ENCODE results near the gene POLR3G. TPM values are rescaled to one million over a fixed set of nuclear protein-coding genes. Genes with fewer than 3 reads are reported as not detected.

POLR3G gene, protein sequence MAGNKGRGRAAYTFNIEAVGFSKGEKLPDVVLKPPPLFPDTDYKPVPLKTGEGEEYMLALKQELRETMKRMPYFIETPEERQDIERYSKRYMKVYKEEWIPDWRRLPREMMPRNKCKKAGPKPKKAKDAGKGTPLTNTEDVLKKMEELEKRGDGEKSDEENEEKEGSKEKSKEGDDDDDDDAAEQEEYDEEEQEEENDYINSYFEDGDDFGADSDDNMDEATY
- total RNA-seq (2022; extraction: Qiagen RNA extraction), result 12.9 to 16.7 TPM (median 14.0 TPM) in 5 replicates

DNA sequence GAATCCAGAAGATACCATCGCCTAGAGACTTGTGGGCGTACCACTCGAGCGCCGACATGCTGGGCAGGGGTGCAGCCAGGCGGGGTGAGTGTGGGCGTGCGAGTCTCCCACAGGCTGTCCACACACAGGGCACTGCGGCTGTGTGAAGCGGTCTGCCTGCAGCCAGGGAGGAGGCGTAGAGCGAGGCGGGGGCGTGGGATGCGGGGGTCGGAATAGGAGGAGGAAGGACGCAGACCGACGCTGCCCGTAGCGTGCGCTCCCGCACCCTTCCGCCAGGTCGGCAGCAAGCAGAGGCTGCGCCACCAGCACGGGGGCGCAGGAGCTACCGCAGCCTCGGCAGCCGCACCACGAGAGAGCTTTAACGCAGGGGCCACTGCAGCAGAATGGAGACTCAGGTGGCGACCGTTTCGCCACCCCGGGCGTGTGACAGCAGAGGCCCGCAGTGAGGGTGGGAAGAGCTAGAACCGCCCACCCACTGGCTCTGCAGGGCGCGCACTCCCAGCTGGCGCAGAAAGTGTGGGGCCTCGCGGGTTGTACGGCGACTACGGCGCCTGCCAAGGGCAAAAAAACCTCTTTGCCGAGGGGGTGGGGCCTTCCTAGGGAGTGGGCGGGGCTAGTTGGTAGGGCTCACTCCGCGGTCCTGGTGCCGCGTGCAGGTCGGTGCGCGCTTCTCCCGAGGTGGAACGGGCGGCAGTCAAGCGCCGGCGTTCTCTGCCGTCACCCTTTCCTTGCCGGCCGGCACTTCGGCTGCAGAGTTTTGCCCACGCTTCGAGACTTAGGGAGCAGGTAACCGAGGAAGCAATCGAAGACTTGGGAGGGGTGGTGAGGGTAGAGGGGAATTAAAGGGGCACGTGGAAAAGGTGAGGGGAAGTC lies at the start of gene POLR3G, which contains the start of gene MBLAC2:
Gene POLR3G, plus strand, starts transcription at position 630 of the 873 bp plus-strand sequence. CDS start 10,704 bp downstream, outside the sequence.
Gene MBLAC2, minus strand, starts transcription at position 537 of the 873 bp plus-strand sequence. Its CDS starts 479 bp downstream, at position 58.

DNA sequence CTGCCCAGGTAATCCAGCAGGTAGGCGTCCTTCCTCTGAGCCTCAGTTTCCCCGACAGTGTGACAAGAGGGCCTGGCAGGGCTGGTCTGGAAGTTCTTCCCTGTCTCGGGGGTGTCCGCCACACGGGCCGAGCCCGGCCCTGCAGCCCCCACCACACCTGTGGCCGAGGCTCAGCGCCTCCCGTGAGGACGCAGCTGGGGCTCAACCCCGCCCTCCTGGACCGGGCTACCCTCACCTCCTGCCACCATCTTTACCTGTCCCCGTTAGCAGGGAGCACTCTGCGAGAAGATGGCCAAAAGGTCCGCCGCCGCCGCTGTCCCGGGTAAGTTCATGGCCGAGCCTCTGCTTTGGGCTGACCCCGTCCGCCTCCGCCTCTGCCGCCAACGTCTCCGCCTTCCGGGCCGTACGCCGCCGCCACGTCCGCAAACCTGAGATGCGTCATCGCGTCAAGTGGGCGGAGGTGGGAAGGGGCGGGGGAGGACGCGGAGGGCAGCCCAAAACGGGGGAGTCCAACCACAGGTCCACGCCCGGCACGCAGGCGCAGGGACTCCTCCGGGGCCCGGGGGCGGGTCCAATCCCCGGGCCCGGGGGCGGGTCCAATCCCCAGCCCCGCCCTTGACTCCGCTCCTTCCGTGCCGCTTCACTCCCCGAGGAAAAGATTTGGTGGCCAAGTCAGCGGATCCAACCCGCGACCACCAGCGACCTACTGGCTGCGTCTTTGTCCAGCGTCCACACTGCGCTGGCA lies 54.7 kb downstream of the POLR3G start, which contains the start of gene LYSMD3:
Gene LYSMD3, minus strand, starts transcription at position 391 of the 745 bp plus-strand sequence. CDS start 4,295 bp downstream, outside the sequence.

DNA sequence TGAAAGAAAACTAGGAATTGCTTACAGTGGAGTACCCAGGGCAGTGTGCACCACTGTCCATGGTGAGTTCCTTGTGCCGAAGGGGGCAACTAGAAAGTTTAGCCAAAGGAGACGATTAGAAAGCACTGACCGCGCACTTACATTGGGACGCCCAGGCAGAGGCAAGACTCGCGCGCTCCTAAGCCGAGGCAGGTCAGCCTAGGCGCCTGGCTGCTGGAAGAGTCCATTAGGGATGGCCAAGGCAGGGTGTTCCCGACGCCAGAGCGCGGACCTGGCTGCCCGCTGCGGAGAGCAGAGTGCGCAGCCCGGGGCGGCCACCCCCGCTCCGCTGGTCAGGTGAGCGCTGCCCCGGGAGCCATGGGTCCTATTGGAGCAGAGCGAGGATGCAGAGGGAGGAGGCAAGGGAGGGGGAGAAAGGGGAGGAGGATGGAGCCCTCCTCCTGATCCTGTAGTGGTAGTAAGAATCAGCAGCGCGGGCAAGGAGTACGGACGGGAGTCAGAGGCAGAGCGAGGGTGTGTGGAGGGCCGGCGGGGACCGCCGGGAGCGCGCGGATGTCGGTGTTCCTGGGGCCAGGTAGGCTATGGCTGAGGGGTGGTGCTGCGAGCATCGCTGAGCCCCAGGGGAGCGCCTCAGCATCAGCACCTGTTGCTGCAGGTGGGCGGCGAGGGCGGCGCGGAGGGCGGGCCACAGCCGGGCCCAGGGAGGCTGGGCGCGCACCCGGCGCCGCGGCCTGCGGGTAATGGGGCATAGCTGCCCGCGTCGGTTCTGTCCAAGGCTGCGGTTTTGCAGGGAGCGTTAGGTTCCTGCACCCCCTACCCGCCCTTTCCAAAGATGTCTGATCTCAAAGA lies 83.9 kb downstream of the POLR3G start, which contains the start of gene ADGRV1:
Gene ADGRV1, plus strand, starts transcription at position 454 of the 849 bp plus-strand sequence. Its CDS starts 99 bp downstream, at position 553.

Other genes with a start within 250 kb of the POLR3G start
- gene CETN3, start 65.1 kb upstream of the POLR3G start, total RNA-seq (2022; extraction: Qiagen RNA extraction), result 22.4 to 34.6 TPM (median 25.1 TPM) in 5 replicates
- 1.9 to 3.0 TPM (median 2.8 TPM) in 5 replicates for gene MBLAC2, start 93 bp upstream of the POLR3G start, total RNA-seq (2022; extraction: Qiagen RNA extraction)
- gene LYSMD3, start 54.7 kb downstream of the POLR3G start, total RNA-seq (2022; extraction: Qiagen RNA extraction), result 7.1 to 10.4 TPM (median 8.9 TPM) in 5 replicates
- gene ADGRV1, start 83.9 kb downstream of the POLR3G start, total RNA-seq (2022; extraction: Qiagen RNA extraction), result 0.61 to 1.0 TPM (median 0.68 TPM) in 5 replicates

Measured in A549 treated with CORT108297 at 1 μM for 4 hours (cell line).